Natural killer cell (primary cell): ENCODE results near the gene SHISAL2A. TPM values are rescaled to one million over a fixed set of nuclear protein-coding genes. Genes with fewer than 3 reads are reported as not detected.

Experiments
- ATAC-seq, 3 donors: fragments of 150-1000 bp in 2 of 3; fragments of 200-7000 bp in 1 of 3; cut with Tn5 transposase; 1 replicate in 1 of 3; 2 replicates in 2 of 3; pipeline ENCODE4 v1.10.0; 2021; ENCODE audit warnings: mild to moderate bottlenecking in 2 of 3, moderate library complexity in 2 of 3
- DNase-seq, 2 donors: peaks; one replicate each; pipeline versions ENCODE4 v3.0.0 to v3.0.0-alpha.2; 2013 to 2021; ENCODE audit warnings: mixed read lengths in 1 of 2
- H3K27ac ChIP-seq: one replicate; pipeline ENCODE4 v1.5.1; 2013; ENCODE audit warnings: mild to moderate bottlenecking, low read length
- H3K27me3 ChIP-seq: one replicate; pipeline ENCODE4 v1.6.1; 2013; ENCODE audit warnings: low read length; ENCODE audit not compliant: control insufficient read depth, insufficient read depth
- H3K36me3 ChIP-seq: one replicate; pipeline ENCODE4 v1.6.1; 2013; ENCODE audit warnings: low read length; ENCODE audit not compliant: control insufficient read depth, insufficient read depth
- H3K4me1 ChIP-seq: one replicate; pipeline ENCODE4 v1.6.1; 2013; ENCODE audit warnings: low read length; ENCODE audit not compliant: control insufficient read depth, insufficient read depth
- H3K4me3 ChIP-seq: one replicate; pipeline ENCODE4 v1.5.1; 2013; ENCODE audit warnings: low read length
- H3K9me3 ChIP-seq: one replicate; pipeline ENCODE4 v1.6.1; 2013; ENCODE audit warnings: low read length; ENCODE audit not compliant: control insufficient read depth, insufficient read depth
- H3K27ac Mint-ChIP-seq, 2 donors: one replicate each; pipeline ENCODE4 v1.8.0; 2022; ENCODE audit warnings: mild to moderate bottlenecking in 2 of 2, mixed read lengths in 2 of 2, moderate library complexity in 1 of 2
- H3K27me3 Mint-ChIP-seq, 2 donors: one replicate each; pipeline ENCODE4 v1.8.0; 2022; ENCODE audit warnings: low read depth in 2 of 2, mixed read lengths in 2 of 2
- H3K36me3 Mint-ChIP-seq: one replicate; pipeline ENCODE4 v1.8.0; 2022; ENCODE audit warnings: mixed read lengths
- H3K4me1 Mint-ChIP-seq, 2 donors: one replicate each; pipeline ENCODE4 v1.8.0; 2022; ENCODE audit warnings: mixed read lengths in 2 of 2
- H3K4me3 Mint-ChIP-seq: one replicate; pipeline ENCODE4 v1.8.0; 2022; ENCODE audit warnings: mild to moderate bottlenecking, moderate library complexity, mixed read lengths
- H3K9me3 Mint-ChIP-seq, 2 donors: one replicate each; pipeline ENCODE4 v1.8.0; 2022; ENCODE audit warnings: mixed read lengths in 2 of 2
- WGBS: methylation state at CpG from one replicate; pipeline ENCODE4 v1.1.7; 2013; ENCODE audit warnings: missing lambda C conversion rate; ENCODE audit not compliant: insufficient coverage; 5-methylcytosine and 5-hydroxymethylcytosine counted together
- intact Hi-C: fragments of 100-400 bp; cut with micrococcal nuclease; formaldehyde crosslinking; loops from one replicate; pipeline ENCODE4 v1.14.2; 2022
- total RNA-seq, 4 donors: library from RNA; stranded (reverse); fragments of 120-200 nt in 1 of 4; gene quantifications; one replicate each; pipeline versions ENCODE4 v1.2.3 to v1.2.4, GENCODE V29; 2013 to 2022
- TF ChIP-seq, protein P1 (sequence below): fragments of 200-600 bp; IDR thresholded peaks from one replicate; pipeline ENCODE4 v1.8.0; 2022; ENCODE audit warnings: antibody characterized with exemption

The SHISAL2A gene
- total RNA-seq, 3 donors from 2014 or later (not counting 1 experiment from before 2014, with no cell fraction given) = 14.0 to 31.4 (median 16.2) TPM

DNA sequence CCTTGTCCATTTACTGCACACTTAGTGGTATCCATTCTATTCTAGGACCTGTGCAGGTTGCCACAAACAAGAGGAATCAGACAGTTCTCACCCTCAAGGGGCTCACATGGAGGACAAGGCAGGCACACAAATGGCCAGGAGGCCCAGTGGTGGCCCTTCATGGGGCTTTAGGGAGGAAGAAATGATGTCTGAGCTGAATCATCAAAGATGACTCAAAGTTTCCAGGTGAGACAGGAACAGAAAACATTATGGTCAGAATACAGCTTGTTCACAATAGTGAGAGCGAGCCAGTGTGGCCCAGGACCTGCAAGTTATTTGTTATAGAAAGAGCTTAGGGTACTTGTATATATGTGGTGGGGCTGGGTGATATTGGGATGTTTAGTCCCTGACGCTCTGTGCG lies 26.4 kb downstream of the SHISAL2A start:
- Histone ChIP-seq H3K27ac (no peak overlapping the region), H3K27me3 (no peaks in the 10 kb centered on the region), H3K4me1 (no peaks in the 10 kb centered on the region), H3K4me3 (no peak overlapping the region), H3K9me3 (no peaks in the 10 kb centered on the region), H3K36me3 (peaks cover 15% of the 10 kb centered on the region)
- Mint-ChIP-seq H3K9me3 (no peaks in the 10 kb centered on the region), H3K4me3 (no peak overlapping the region), H3K27ac (no peak overlapping the region), H3K36me3 (no peaks in the 10 kb centered on the region), H3K27me3 (no peaks in the 10 kb centered on the region), H3K4me1 (peaks cover 14 to 18% of the 10 kb centered on the region in 2 donors)
- ATAC-seq = no peak
- WGBS = 94% methylated on average over 3 of the region's 3 CpGs
- intact Hi-C loops = no loop called here
- no peak for DNase-seq
- TF ChIP-seq, protein P1, sequence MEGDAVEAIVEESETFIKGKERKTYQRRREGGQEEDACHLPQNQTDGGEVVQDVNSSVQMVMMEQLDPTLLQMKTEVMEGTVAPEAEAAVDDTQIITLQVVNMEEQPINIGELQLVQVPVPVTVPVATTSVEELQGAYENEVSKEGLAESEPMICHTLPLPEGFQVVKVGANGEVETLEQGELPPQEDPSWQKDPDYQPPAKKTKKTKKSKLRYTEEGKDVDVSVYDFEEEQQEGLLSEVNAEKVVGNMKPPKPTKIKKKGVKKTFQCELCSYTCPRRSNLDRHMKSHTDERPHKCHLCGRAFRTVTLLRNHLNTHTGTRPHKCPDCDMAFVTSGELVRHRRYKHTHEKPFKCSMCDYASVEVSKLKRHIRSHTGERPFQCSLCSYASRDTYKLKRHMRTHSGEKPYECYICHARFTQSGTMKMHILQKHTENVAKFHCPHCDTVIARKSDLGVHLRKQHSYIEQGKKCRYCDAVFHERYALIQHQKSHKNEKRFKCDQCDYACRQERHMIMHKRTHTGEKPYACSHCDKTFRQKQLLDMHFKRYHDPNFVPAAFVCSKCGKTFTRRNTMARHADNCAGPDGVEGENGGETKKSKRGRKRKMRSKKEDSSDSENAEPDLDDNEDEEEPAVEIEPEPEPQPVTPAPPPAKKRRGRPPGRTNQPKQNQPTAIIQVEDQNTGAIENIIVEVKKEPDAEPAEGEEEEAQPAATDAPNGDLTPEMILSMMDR = no peak

DNA sequence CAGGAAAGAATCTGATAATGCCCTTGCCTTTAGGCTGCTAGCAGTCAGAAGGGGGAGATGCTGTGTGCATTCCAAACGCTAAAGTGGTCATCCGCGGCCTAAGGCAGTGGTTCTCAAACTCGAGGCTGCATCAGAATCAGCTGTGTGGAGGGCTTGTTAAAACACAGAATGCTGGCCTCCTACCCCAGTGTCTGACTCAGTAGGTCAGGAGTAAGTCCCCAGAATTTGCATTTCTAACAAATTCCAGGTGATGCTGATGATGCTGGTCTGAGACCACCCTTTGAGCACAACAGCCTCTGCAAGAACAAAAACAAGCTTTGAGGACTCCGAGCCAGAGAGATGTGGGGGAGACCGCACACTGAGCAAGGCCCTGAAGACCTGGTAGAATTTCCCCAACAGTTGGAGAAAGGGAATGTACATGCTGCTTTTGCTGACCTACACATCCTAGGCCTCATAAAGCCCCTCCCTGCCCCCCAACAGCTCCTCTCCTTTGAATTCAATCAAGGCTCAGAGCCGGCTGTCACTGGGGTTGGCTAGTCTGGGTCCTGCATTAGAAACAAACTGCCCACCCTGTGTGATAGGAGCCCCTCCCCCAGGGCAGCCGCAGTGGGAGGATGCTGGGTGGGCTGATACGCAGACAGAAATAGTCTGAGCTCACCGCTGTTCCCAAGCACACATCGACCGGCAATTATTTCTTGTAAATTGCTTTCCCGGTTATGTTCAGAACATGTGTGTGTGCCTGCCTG lies 27.1 kb downstream of the SHISAL2A start:
- no peaks in the 10 kb centered on the region for H3K27me3 ChIP-seq
- H3K9me3 ChIP-seq = no peaks in the 10 kb centered on the region
- TF ChIP-seq, protein P1 = no peak
- 84% methylated on average over 13 of the region's 13 CpGs for WGBS
- Mint-ChIP-seq H3K27me3 (no peaks in the 10 kb centered on the region), H3K4me1 (peaks cover 14 to 16% of the 10 kb centered on the region in 2 donors), H3K27ac (no peak overlapping the region), H3K4me3 (no peak overlapping the region), H3K36me3 (no peaks in the 10 kb centered on the region), H3K9me3 (no peaks in the 10 kb centered on the region)
- DNase-seq (no peak), ATAC-seq (no peak)
- peaks cover 15% of the 10 kb centered on the region for H3K36me3 ChIP-seq
- H3K4me3 ChIP-seq = no peak overlapping the region
- no peak overlapping the region for H3K27ac ChIP-seq
- H3K4me1 ChIP-seq = no peaks in the 10 kb centered on the region
- intact Hi-C loops = no loop called here

DNA sequence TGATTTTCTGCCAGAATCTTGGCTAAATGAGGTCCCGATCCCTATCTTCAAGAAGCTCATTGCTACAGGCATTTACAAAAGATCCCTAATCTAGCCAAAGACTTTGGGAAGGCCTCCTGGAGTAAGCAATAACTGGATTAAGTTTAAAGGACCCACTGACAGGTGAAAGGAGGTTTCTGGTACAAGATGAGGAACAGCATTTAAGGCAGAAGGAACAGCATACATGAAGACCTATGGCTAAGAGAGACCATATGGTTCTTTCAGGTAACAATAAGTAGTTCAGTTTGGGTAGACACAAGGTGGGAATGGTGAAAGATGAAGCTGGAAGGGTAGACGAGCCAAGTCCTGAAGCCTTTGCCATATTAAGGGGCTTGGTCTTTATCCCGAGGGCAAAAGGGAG lies 27.8 kb downstream of the SHISAL2A start:
- Histone ChIP-seq H3K36me3 (peaks cover 15% of the 10 kb centered on the region), H3K4me1 (no peaks in the 10 kb centered on the region), H3K9me3 (no peaks in the 10 kb centered on the region), H3K4me3 (no peak overlapping the region), H3K27ac (no peak overlapping the region), H3K27me3 (no peaks in the 10 kb centered on the region)
- H3K9me3 Mint-ChIP-seq = no peaks in the 10 kb centered on the region
- 75% methylated on average over 3 of the region's 3 CpGs for WGBS
- H3K27ac Mint-ChIP-seq = no peak overlapping the region
- TF ChIP-seq, protein P1 = no peak
- H3K36me3 Mint-ChIP-seq = no peaks in the 10 kb centered on the region
- no peak overlapping the region for H3K4me3 Mint-ChIP-seq
- no peaks in the 10 kb centered on the region for H3K27me3 Mint-ChIP-seq
- intact Hi-C loops = no loop called here
- ATAC-seq (no peak), DNase-seq (no peak)
- H3K4me1 Mint-ChIP-seq = peaks cover 11 to 12% of the 10 kb centered on the region in 2 donors
